NCI-H69 (cell line): ENCODE results near the gene OR2V2.

Experiments used
- DNase-seq: peaks from one replicate; lab custom pipeline; 2025; lab: John Stamatoyannopoulos, UW

The OR2V2 gene

DNA sequence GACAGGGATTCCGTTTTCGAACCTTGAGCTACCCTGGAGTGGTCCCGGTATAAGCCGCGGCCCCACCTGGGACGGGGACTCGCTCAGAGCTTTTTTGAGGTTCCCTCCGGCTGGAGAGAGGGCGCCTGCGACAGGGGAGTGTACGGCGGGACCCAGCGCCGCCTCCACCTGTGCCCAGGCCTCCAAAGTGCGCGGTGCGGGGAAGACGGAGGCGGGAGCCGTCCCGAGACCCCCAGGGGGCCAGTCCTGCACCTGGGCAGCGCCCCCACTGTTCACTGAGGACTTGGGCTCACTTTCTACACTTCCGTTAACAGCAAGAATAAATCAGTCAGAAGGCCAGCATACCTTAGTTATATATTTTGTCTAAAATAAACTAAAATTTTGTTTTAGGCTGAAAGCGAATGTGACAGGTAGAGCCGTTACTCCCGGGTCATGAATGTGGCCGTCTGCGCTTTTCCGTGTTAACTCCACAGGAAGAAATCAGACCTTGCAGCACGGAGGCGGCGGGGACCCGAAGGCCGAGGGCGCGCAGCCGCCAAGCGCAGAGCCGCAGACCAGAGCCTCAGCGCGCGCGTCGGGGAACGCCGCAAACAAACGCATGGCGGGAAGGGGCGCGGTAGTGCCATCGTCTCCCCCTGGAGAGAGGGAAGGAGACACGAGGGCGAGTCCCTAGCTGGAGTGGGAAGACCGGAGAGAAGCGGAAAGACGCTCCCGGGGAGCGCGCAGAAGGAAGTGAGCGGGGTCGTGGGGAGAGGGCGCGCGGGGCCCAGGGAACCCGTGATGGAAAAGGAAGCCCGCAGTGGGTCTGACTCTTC is 43.5 kb downstream of the OR2V2 start:
- DNase-seq, result no peak

DNA sequence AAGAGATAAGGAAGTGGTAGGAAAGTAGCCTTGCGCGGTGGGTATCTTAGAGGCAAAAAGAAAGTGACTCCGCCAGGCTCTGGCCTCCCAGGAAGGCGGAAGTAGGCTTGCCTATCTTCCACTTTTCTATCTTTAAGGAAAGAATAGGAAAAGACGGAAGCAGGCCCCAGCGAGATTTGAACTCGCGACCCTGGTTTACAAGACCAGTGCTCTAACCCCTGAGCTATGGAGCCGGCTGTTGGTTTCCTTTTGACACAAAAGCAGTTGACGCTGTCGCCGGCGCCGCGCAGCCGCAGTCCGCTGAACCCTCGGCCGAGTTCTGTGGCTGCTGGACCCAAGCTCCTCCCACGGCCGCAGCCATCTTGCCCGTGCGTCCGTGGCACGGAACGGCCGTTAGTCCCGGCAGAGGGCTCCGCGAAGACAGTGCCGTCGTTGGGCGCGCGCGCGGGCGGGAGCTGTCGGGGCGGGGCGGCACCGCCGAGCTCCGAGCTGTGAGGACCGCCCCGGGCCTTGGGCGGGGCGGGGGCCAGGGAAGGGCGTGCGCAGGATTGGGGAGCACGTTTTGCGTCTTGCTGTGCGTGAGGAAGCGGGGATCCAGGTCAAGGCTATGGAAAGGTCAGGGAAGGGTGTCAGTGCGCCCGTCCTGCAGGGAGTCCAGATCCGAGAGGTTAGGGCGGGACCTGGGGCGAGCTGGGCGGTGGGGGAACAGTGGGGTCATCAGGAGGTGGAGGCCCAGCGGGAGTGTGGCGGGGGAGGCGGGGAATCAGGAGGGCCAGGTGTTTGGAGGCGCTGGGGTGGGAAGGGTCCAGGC is 44.3 kb downstream of the OR2V2 start:
- DNase-seq, result no peak

DNA sequence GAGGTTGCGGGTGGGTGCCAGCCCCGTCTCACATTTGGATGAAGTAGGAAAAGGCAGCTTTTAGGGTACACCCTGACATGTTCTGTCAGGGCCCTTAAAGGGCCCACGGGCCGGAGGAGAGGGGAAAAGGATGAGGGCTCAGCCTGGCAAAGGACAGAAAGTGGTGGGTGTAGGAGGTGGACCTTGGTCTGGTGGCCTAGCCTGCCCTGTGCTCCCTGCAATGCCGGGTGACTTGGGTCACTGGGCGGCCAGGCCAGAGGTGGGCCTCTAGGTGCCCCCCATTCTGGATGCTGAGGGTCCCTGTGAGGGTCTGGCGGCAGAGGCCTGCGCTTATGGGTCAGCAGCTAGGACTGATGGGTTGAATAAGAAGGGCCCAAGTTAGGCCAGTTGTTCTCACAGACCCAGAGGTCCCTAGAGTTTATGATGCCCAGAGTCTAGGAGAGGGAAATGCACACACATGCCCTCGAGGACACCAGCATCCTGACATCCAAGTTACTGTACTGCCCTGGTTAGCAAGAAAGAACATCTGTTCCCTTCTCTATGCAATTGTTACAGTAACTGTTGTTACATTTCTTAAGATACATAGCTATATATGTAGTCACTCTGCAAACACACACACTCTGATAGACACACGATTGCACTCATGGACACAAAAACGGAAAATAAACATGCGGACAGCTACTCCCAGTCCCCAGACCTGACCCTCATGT is 45.1 kb downstream of the OR2V2 start:
- no peak for DNase-seq

DNA sequence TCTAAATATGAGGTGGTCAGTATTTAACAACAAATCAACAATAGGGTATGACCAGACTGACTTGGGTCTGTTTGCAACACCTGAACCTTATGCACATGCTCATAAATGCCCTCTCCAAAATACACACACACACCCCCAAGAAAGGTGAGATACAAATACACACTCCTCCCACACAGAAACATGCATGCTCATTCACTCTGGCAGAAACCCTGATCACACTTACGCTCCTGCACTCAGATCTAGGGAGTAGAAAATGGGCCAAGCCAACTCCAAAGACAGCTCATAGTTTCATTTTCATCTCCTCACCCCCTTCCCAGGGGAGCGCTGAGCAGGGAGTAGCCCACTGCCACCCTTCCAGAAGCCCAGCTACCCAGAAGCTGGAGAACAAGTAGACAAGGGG is 46.3 kb downstream of the OR2V2 start:
- no peak for DNase-seq

DNA sequence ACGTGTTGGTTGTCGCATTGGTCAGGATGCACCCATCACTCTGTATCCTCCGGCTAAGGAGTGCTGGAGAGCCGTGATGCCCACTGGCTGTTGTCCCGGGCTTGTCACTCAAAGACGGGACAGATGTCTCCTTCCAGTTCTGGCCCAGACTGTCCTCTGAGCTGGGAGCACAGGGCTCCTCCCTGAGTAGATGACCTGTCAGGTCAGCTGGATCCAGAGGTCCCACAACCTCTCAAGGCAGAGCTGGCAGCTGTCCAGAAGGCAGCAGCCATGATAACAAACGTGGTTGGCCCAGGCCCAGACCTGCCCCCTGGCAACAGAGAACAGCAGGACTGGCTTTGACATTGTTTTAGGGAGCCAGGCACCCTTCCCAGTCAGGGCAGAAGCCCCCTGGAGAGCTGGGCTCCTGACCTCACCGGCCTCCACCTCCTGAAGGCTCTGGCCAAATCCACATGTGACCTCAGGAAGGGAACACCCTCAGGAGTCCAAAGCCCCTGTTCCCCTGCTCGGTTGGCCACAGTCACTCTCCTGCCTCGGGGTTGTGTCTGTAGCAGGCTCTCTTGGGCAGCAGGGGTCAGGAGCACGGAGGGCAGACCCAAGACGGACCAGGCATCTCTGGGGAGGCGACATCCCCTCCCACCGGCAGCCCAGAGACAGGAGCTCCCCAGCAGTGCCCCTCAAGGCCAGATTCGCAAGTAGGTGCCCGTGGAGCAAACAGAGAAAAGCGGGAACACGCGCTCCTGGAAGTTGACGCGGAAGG is 47.3 kb downstream of the OR2V2 start:
- no peak for DNase-seq

DNA sequence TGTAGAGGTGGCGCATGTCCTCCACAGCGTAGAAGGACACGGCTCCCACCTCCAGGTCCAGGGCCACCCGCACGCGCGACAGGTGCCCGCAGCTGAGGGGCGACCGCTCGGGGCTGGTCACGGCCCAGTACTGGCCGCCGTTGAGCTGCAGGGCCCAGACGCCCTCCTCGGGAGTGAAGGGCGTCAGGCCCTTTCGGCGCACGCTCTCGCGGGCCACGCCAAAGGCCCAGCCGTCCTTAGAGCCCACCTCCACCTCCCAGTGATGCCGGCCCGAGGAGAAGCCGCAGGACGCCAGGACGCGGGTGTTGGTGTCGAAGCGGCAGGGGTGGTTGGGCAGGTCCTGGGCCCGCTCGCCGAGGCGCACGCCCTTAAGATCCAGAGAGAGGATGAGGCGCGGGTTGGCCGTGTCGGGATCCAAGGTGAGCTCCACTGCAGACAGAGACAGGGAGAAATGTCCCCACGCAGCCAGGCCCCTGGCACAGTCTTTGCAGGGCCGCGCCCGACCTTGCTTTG is 47.9 kb downstream of the OR2V2 start:
- DNase-seq, result no peak

DNA sequence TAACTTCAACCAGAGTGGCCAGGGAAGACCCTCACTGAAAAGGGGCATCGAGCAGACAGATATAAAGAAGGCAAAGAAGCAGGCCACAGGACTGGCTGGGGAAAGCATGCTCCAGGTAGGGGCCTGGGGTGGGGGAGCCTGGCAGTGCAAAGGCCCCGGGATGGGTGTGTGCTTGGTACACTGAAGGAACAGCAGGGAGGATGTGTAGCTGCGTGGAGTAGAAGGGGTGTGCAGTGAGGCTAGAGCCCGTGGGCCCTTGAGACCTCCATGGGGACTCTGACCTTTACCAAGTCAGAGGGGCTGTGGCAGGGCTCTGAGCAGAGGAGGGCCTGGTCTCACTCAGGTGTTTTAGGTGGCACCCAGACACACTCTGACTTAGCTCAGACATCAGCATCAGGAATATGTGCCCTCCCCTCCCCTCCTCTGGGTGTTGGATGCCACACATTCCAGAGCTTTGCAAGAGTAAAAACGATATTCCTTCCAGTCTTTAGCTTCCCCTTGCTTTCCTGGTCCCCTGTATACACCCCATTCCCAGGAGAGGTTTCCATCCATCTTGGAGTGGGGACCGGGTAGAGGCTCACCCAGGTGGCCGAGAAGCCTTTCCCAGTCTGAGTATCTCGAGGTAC is 50.1 kb downstream of the OR2V2 start:
- DNase-seq, result no peak

DNA sequence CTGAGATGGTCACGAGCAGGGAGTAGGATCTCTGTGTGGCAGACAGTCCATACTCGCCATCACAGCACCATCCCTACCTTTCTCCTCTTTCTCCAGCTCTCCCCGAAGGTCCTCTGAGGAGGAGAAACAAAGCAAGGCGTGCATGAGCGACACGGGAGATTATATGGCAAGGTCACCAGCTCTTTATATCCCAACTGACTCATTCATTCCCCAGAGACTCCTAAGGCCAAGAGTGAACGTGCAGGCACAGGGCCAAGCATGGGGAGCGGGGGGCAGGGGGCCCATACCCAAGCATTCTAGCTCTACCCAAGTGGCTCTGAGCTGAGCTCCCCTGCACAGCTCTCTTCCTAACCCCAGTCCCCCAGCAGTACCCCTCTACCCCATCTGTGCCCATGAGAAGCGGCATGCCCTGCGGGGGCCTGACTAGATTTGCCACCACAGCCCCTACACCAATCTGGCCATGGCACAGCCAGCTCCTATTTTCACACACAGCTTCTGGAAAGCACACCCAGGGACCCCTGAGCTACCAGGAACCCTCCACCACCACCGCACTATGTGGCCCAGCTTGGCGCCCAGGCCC is 50.8 kb downstream of the OR2V2 start:
- no peak for DNase-seq

DNA sequence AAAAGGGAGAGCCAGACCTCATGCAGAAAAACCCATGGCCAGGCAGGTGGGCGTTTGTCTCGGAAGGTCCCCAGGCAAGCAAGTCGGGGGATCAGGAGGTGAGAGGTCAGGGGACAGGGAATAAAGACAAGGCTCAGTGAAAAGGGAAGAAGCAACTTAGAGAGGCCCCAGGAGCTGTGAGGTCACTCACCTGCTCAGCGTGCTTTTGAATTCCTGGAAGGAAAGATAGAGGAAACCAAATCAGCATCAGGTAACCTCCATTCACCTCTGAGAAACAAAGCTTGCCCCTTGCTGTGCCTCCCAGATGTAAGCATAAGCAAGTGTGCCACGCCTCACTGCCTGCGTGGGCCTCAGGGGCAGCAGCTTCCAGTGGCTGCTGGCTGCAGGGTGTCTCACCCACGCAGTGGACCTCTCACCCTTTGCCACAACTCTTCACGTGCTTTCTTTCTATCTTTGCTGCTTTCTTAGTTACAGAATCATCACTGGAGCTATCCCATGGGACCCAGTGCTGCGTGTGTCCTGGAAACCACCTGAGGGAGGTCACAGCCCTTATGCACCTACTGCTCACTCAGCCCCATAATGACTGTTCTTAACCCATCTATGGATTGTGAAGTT is 51.6 kb downstream of the OR2V2 start:
- DNase-seq, result no peak

DNA sequence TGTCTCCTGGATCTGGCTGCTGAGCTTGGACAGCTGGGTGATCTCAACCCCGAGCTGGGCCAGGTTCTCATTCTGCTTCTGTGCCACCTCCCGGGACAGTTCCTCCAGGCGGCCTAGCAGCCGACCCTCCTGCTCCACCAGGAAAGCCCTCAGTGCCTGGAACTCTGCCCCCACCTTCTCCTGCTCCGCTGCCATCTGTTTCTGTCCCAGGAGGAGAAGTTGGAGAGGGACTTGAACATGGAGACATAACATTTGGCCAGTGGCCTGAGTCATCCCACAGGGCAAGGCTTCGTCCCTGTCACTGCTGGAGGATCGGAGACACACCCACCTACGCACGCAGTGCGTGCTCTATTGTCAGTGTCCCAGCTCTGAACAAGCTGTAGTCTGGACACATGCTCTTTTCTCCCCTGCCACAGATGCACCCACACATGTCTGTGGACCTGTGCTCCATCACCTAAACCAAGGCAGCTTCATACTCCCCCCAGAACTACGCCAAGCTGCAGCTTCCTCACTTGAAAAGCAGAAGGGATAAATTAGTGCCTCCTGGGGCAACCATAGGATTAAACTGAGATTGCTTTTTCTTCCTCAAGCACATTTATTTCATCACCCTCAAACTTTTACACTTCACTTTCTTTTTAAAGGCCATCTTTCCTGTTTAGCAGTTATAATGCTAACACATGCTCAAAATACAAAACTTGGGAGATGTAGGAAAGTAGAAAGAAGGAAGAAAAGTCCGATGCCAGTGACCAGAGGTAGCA is 52.7 kb downstream of the OR2V2 start:
- no peak for DNase-seq

DNA sequence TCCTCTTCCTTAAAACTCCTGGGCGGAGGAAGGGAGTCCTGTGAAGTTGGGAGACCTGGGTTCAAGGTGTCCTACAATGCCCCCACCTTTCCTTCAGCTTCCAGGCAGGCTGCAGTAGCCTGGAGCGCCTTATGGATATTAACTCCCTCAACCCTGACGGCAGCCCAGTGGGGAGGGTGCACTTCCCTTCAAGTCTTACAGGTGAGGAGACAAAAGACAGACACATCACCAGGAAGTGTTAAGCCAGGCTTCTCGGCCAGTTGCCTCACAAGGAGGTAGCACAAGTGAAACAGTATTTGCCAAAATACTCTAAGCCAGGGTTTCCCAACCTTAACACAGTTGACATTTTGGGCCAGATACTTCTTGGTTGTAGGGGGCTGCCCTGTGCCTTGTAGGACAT is 53.4 kb downstream of the OR2V2 start:
- no peak for DNase-seq

DNA sequence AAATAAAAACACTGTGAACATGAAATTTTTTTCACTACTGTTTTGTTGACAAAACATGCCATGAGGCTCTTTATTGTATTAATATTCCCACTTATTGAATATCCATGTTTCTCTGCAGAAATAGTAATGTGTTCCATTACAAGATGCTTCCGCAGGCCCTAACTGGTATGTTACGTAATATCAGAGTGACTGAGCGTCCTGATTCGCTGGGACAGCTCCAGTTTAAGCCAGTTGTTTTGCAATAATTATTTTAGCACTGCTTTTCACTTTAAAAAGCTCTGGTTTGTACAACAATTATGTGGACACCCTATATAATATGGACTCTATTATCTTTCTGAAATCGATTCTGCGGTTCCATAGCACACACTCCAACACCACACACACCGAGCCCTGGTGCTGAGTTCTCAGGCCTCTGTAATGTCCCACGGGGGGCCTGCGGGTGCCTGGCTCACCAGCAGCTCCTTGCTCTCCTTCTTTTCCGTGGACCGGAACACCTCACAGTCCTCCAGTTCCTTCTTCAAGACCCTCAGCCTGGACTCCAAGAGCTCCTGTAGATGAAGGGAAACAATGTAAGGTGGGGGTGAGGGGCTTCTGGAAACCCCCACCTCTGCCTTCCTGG is 55.8 kb downstream of the OR2V2 start:
- no peak for DNase-seq

DNA sequence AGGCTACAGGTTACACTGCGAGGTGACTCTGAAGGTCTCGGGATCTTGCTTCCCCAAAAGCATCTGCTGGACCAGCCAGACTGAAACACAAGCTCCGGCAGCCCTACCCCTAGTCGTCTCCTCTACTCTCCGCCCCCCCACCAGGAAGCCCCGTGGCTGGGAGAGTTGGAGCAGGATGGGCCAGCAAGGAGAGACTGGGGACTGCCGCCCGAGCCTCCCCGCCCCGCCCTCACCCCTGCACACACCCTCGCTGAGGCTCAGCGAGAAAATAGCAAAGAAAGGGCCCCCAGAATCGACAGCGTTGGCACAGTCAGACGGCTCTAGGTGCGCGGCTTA is 56.4 kb downstream of the OR2V2 start:
- no peak for DNase-seq

DNA sequence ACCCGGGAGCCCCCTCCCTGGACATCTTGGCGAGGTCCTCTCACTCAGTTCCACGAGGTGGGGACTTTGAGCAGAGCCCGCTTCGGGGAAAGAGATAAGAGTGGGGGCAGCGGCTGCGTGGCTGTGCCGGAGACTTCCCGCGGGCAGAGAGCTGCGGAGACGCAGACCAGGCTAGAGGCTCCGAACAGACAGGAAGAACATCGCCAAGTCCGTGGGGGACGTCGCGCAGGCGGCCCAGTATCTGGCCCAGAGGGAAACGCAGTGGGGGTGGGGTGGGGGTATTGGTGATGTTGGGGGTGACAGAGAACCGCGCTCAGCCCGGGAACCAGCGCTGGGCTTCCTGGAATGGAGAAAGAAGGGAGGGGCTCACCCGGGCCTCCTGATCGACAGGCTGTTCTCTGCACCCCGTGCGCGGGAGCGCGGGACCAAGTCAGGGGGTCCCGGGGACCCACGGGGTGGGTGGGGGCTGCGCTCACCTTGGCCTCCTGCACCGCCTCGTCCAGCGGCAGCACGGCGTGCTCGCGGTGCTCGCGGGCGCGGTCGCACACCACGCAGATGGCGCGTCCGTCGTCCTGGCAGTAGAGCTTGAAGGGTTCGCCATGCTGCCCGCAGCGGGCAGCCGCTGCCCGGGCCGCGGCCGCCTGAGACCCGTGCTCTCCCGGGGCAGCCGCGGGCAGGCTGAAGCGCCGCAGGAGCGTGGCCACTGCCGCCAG is 56.9 kb downstream of the OR2V2 start:
- no peak for DNase-seq

DNA sequence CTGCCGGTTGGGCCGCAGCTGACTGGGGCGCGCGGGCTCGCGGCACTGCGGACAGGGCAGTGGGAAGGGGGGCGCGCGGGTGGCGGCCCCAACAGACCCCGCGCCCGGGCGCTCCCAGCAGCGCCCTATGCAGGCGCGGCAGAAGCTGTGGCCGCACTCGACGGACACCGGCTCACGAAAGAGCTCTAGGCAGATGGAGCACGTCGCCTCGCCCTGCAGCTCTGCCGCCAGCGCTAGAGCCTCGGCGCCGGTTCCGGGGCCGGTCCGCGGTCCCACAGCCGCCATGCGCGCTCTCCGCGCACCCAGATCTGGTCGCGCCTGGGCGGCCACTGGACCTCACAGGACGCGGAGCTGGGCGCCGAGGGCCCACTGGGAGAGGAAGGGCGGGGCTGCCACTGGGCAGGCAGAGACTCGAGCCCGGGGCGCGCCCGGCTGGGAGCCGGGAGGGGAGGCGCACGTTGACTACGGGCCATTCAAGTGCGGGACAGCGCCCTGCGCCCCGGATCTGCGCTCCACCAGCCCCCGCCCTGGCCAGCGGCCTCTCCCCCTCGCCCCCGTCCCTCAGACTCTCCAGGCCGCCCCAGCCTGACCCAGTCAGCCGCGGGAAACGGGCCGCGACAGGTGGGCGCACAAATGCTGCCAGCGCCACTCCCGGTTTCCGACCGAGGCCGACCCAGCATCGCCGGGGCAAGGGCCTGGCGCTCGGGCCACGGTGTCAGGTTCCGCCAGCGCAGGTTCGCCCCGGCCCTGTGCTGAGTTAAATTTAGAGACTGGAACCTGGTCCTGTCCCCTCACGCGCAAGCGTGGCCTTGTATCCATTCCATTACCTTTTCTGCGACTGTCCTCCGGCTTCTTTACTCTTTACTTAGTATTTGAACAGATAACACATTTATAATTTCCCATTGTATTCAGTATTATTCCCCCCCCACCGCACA is 57.7 kb downstream of the OR2V2 start, which contains the start of gene TRIM7:
Gene TRIM7 (minus strand): TSS at position 371 of the 935 bp plus-strand sequence. CDS start 86 bp downstream, at position 285.
- DNase-seq, result no peak

DNA sequence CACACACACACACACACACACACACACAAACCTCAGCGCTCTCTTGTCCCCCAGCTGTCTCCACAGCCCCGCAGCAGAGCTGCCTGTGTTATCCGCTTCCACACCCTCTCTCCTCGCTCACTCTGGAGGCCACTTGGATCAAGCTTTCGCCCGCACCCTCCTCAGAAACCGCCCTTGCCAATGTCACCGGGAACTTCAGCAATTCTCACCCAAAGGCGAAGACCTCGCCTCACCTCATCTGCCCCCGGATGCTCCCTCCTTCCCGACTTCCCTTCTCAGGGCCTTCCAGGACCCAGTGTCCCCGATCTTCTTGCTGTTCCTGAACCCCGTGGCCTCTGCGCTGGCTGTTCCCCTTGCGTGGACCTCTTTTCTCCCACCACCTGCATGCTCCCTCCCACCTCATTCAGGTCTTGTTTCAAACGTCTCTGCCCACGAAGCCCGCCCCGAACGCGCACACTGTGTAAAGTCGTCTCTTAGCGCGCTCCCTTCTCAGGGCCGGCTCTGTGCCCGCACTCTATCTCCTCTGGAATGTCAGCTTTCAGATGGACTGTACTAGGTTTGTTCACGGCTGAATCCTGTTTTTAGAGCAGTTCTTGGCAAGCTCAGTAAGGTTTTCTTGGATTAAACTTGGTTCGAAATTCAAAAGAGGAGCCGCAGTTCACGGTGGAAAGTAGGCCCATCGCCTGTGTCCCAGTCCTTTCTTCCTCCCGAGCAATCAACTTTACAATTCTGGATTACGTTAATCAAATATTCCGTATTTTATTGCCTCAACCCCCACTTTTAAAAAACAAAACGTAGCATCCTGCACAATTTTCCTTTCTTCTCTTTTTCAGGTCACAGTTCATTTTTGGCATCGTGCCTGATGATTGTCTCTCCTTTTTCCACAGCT is 58.6 kb downstream of the OR2V2 start:
- DNase-seq, result no peak
